PC-9 (cell line): ENCODE data around the gene TRIML2.

ENCODE experiments used
- CTCF ChIP-seq: fragments of 200-600 bp; sonication (generic); conservative IDR thresholded peaks from 2 replicates; pipeline ENCODE4 v1.6.1; 2017; ENCODE audit warnings: mixed run types, antibody characterized with exemption, mild to moderate bottlenecking, moderate library complexity
- EZH2 ChIP-seq: fragments of 200-600 bp; sonication (generic); IDR thresholded peaks from 2 replicates; pipeline ENCODE4 v1.8.0; 2017; ENCODE audit warnings: antibody characterized with exemption, low read depth

DNA sequence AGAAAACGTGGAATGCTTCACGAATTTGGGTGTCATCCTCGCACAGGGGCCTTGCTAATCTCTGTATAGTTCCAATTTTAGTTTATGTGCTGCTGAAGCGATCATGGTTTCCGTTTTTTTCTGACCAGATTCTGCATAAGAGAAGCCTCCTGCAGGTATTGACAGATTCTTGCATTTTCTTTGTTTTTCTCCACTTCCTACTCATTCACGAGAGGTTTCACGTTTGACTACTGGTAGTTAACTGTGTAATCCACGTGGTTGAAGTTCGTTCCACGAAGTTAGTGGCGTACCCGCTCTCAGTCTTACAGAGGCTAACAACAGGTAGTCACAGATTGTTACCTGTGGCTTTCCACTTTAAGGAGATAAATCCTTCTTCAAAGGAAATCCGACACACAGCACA is 12.1 kb upstream of the TRIML2 start:
- no peak for TF ChIP-seq CTCF
- no peak for TF ChIP-seq EZH2
